Astrocyte of the cerebellum (primary cell): Measurements from ENCODE around the gene CDX2.

Experiments used
- DNase-seq: peaks from one replicate; pipeline ENCODE4 v3.0.0-alpha.2; 2011; ENCODE audit warnings: low read depth
- H3K4me3 ChIP-seq: 2 replicates; pipeline ENCODE4 v1.5.1; 2011; ENCODE audit warnings: mild to moderate bottlenecking, low read depth, low read length, moderate library complexity
- CTCF ChIP-seq: IDR thresholded peaks from 2 replicates; pipeline ENCODE4 v1.5.1; 2012; ENCODE audit warnings: low read length, low read depth, moderate library complexity, mild to moderate bottlenecking; ENCODE audit errors: missing control alignments
- in situ Hi-C: cut with HindIII; loops from 2 replicates; pipeline ENCODE4 v1.10.0; 2017; ENCODE audit warnings: low sequenced_read_pairs

Gene CDX2

GRCh38 chr13:27988520-27988919 is 19.4 kb upstream of the CDX2 start, which contains the start of gene URAD:
Gene URAD (minus strand): TSS chr13:27988693. CDS start chr13:27988637, 56 bp downstream.
- in situ Hi-C loops: no loop called here
- no peak for DNase-seq
- TF ChIP-seq CTCF: no peak
- H3K4me3 ChIP-seq: no peak within 1 kb of the TSS

- H3K4me3 ChIP-seq: no peak overlapping the region
- in situ Hi-C loops: no loop called here
- no peak for TF ChIP-seq CTCF
- no peak for DNase-seq
Observed at GRCh38 chr13:27985600-27985999, 16.5 kb upstream of the CDX2 start.

- in situ Hi-C loops: no loop called here
- no peak for DNase-seq
- no peak for TF ChIP-seq CTCF
Observed at GRCh38 chr13:27982361-27982760, 13.2 kb upstream of the CDX2 start.

GRCh38 chr13:27981006-27981708 is 12.0 kb upstream of the CDX2 start:
- H3K4me3 ChIP-seq: no peak overlapping the region
- DNase-seq: no peak
- in situ Hi-C loops: no loop called here
- TF ChIP-seq CTCF: no peak

More at GRCh38 chr13:27982361-27982760, 13.2 kb upstream of the CDX2 start:
- no peak overlapping the region for H3K4me3 ChIP-seq

GRCh38 chr13:27980280-27980998 is 11.3 kb upstream of the CDX2 start:
- no peak for TF ChIP-seq CTCF
- in situ Hi-C loops: no loop called here
- DNase-seq: no peak
- no peak overlapping the region for H3K4me3 ChIP-seq

GRCh38 chr13:27979765-27980279 is 10.7 kb upstream of the CDX2 start:
- DNase-seq: no peak

More at GRCh38 chr13:27979765-27980279, 10.7 kb upstream of the CDX2 start:
- no peak overlapping the region for H3K4me3 ChIP-seq
- TF ChIP-seq CTCF: no peak
- in situ Hi-C loops: no loop called here
